HG02970 (cell line): ENCODE results near the gene COL5A1.

Experiments used
- ATAC-seq: cut with Tn5 transposase; IDR thresholded peaks from one replicate; pipeline ENCODE4 v1.9.1; 2021; ENCODE audit warnings: mild to moderate bottlenecking, moderate library complexity, moderate number of reproducible peaks; ENCODE audit not compliant: unreplicated experiment, low FRiP score

COL5A1 gene

GRCh38 chr9:134826336-134827285 is 185.0 kb downstream of the COL5A1 start:
- no peak for ATAC-seq

- ATAC-seq, result no peak
Measured at GRCh38 chr9:134827559-134827958, 186.0 kb downstream of the COL5A1 start.

- ATAC-seq, result no peak
Measured at GRCh38 chr9:134827993-134828392, 186.4 kb downstream of the COL5A1 start.

- ATAC-seq, result no peak
Measured at GRCh38 chr9:134828892-134829291, 187.3 kb downstream of the COL5A1 start.

- ATAC-seq, result no peak
Measured at GRCh38 chr9:134829356-134829937, 187.8 kb downstream of the COL5A1 start.

GRCh38 chr9:134830126-134830525 is 188.5 kb downstream of the COL5A1 start:
- no peak for ATAC-seq

GRCh38 chr9:134830926-134831720 is 189.5 kb downstream of the COL5A1 start:
- ATAC-seq, result no peak

GRCh38 chr9:134832471-134832870 is 190.9 kb downstream of the COL5A1 start:
- no peak for ATAC-seq

- ATAC-seq, result no peak
Measured at GRCh38 chr9:134833294-134833880, 191.8 kb downstream of the COL5A1 start.

GRCh38 chr9:134834217-134834956 is 192.8 kb downstream of the COL5A1 start:
- ATAC-seq, result no peak

- no peak for ATAC-seq
Measured at GRCh38 chr9:134834957-134835419, 193.4 kb downstream of the COL5A1 start.

GRCh38 chr9:134835448-134835847 is 193.8 kb downstream of the COL5A1 start:
- ATAC-seq, result no peak

GRCh38 chr9:134835987-134836386 is 194.4 kb downstream of the COL5A1 start:
- ATAC-seq, result no peak

- ATAC-seq, result no peak
Measured at GRCh38 chr9:134836406-134836970, 194.9 kb downstream of the COL5A1 start.

- ATAC-seq, result no peak
Measured at GRCh38 chr9:134837529-134837928, 195.9 kb downstream of the COL5A1 start.

- ATAC-seq, result no peak
Measured at GRCh38 chr9:134838651-134839454, 197.2 kb downstream of the COL5A1 start.

GRCh38 chr9:134839455-134840125 is 198.0 kb downstream of the COL5A1 start:
- ATAC-seq, result no peak

GRCh38 chr9:134840511-134840910 is 198.9 kb downstream of the COL5A1 start:
- ATAC-seq, result no peak
